Gastrocnemius medialis (tissue), 4 donors: ENCODE results near the gene EDNRA. TPM values are rescaled to one million over a fixed set of nuclear protein-coding genes. Genes with fewer than 3 reads are reported as not detected.

ENCODE experiments used
- ATAC-seq, 2 donors: fragments of 150-250 bp; one replicate each; pipeline ENCODE4 v1.9.1; 2016
- DNase-seq, 2 donors: peaks; one replicate each; pipeline ENCODE4 v3.0.0-alpha.2; 2019
- H3K27ac ChIP-seq, 4 donors: fragments of 200-600 bp; sonication (generic); 1 replicate in 1 of 4; 2 replicates in 3 of 4; pipeline ENCODE4 v1.5.1; 2016 to 2018; ENCODE audit warnings: mild to moderate bottlenecking in 2 of 4, moderate library complexity in 1 of 4
- H3K27me3 ChIP-seq, 3 donors: fragments of 200-600 bp; sonication (generic) in 2 of 3; 1 replicate in 1 of 3; 2 replicates in 2 of 3; pipeline versions ENCODE4 v1.5.1 to v1.6.0; 2016 to 2019; ENCODE audit warnings: mild to moderate bottlenecking in 1 of 3, moderate library complexity in 1 of 3
- H3K36me3 ChIP-seq, 2 donors: fragments of 200-600 bp; sonication (generic) in 1 of 2; one replicate each; pipeline ENCODE4 v1.5.1; 2017 to 2018
- H3K4me1 ChIP-seq, 2 donors: fragments of 200-600 bp; sonication (generic) in 1 of 2; one replicate each; pipeline ENCODE4 v1.5.1; 2016 to 2017; ENCODE audit warnings: mild to moderate bottlenecking in 2 of 2
- H3K4me3 ChIP-seq, 4 donors: fragments of 200-600 bp; sonication (generic) in 3 of 4; 1 replicate in 1 of 4; 2 replicates in 3 of 4; pipeline ENCODE4 v1.5.1; 2016 to 2019; ENCODE audit warnings: mild to moderate bottlenecking in 2 of 4
- H3K9me3 ChIP-seq, 3 donors: fragments of 200-600 bp; sonication (generic) in 2 of 3; 1 replicate in 1 of 3; 2 replicates in 2 of 3; pipeline ENCODE4 v1.5.1; 2016 to 2019
- POLR2A ChIP-seq, 2 donors: fragments of 450-650 bp; IDR thresholded peaks; one replicate each; pipeline ENCODE4 v1.6.1; 2017; ENCODE audit warnings: antibody characterized with exemption in 2 of 2, mild to moderate bottlenecking in 2 of 2, moderate library complexity in 2 of 2
- in situ Hi-C, 4 donors: fragments of 200-750 bp; cut with MboI; loops; one replicate each; pipeline versions ENCODE4 v1.15.0 to v1.8.0; 2017; ENCODE audit warnings: low sequenced_read_pairs in 4 of 4
- intact Hi-C: fragments of 100-400 bp; cut with DNase I; formaldehyde crosslinking; loops from one replicate; pipeline ENCODE4 v1.15.1; 2023; ENCODE audit warnings: low total_unique reads
- total RNA-seq, 4 donors: library from RNA; depleted of rRNA; stranded (reverse); fragments of >200 nt; gene quantifications; one replicate each; pipeline versions ENCODE4 v1.1.0 to v1.2.3, GENCODE V29; 2016
- TF ChIP-seq, protein P1 (sequence below), 5 experiments: fragments of 450-650 bp in 3 of 5; fragments of 200-600 bp in 2 of 5; sonication (generic) in 2 of 5; IDR thresholded peaks in 4 of 5; conservative IDR thresholded peaks in 1 of 5; 1 replicate in 4 of 5; 2 replicates in 1 of 5; pipeline ENCODE4 v1.5.1; 2016 to 2019; ENCODE audit warnings: antibody characterized with exemption in 5 of 5, mild to moderate bottlenecking in 3 of 5, moderate library complexity in 3 of 5

Gene EDNRA
- total RNA-seq, 4 donors from 2014 or later: 1.4 to 8.4 (median 2.6) TPM

DNA sequence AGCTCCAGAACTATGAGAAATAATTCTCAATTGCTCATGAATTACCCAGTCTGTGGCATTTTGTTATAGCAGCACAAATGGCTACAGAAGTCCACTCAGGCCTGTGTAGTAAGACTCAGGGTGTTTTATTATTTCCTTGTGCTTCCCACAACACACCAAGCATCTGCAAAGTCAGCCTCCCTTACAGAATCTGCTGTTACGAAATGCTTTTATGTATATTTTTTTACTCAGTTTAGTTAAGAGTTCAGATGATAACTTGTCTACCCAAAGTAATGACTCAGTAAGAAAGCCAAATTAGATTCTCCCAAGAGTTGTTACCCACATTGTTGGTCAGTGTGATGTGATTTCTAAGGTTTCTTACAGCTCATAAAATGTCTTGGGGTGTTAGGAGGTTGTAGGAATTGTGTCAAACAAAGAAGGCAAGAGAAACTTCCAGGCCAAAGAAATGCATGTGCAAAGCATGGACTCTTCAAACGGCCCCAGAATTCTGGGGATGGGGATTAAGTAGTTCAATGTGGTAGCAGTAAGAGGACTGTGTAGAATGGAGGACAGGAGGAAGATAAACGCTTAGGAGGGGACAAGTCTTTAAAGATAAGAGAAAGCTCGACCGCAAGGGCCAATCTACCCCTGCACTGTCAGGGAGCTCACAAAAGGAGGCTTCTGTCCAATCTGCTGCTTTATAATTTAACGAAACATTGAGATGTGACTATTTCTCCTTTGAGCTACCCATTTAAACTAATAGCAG lies 100.9 kb downstream of the EDNRA start:
- no peak for ATAC-seq
- no peak for TF ChIP-seq POLR2A (IDR thresholded peaks at IDR 0.05)
- TF ChIP-seq, protein P1, sequence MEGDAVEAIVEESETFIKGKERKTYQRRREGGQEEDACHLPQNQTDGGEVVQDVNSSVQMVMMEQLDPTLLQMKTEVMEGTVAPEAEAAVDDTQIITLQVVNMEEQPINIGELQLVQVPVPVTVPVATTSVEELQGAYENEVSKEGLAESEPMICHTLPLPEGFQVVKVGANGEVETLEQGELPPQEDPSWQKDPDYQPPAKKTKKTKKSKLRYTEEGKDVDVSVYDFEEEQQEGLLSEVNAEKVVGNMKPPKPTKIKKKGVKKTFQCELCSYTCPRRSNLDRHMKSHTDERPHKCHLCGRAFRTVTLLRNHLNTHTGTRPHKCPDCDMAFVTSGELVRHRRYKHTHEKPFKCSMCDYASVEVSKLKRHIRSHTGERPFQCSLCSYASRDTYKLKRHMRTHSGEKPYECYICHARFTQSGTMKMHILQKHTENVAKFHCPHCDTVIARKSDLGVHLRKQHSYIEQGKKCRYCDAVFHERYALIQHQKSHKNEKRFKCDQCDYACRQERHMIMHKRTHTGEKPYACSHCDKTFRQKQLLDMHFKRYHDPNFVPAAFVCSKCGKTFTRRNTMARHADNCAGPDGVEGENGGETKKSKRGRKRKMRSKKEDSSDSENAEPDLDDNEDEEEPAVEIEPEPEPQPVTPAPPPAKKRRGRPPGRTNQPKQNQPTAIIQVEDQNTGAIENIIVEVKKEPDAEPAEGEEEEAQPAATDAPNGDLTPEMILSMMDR (IDR thresholded peaks at IDR 0.05 in 4 of 5, conservative IDR thresholded peaks at IDR 0.05 in 1 of 5): no peak
- no peaks in the 10 kb centered on the region for H3K27me3 ChIP-seq
- in situ Hi-C loops (loop anchor here in 3 of 4 donors (25.0 kb wide), 3 partner anchors 419 to 569 kb away; no protein-coding TSS in a partner anchor), intact Hi-C loops (no loop called here)
- no peak overlapping the region for H3K4me3 ChIP-seq
- no peak for DNase-seq
- no peaks in the 10 kb centered on the region for H3K4me1 ChIP-seq
- H3K36me3 ChIP-seq: no peaks in the 10 kb centered on the region
- no peak overlapping the region for H3K27ac ChIP-seq
- no peaks in the 10 kb centered on the region for H3K9me3 ChIP-seq

DNA sequence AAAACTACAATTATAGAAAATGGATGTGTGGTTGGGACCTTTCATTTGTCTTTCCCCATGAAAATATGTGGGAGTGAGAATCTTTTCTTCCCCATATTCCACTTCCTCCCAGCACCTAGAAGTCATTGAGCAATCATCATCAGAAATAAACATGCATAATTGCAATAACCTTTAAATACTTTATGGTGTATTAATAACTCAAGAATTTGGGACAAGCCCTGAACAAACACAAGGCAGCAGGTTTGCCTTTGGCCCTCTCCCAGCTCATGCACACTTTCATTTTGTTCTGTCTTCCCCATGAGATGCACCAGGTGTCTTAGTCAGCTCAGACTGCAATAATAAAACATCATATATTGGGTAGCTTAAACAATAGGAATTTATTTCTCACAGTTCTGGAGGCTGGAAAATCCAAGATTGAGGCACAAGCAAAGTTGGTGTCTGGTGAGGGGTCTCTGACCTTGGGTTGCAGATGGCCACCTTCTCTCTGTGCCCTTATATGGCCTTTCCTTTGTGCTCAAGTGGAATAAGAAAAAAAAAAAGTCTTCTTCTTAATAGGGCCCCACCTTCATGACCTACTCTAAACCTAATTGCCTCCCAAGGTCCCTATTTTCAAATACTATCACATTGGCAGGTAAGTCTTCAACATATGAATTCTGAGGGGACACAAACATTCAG lies 101.6 kb downstream of the EDNRA start:
- Histone ChIP-seq H3K27ac (no peak overlapping the region), H3K36me3 (no peaks in the 10 kb centered on the region), H3K9me3 (no peaks in the 10 kb centered on the region), H3K27me3 (no peaks in the 10 kb centered on the region), H3K4me1 (no peaks in the 10 kb centered on the region), H3K4me3 (no peak overlapping the region)
- in situ Hi-C loops: loop anchor here in 3 of 4 donors (25.0 kb wide), 3 partner anchors 420 to 570 kb away; no protein-coding TSS in a partner anchor
- intact Hi-C loops: no loop called here
- ATAC-seq (no peak), DNase-seq (no peak)
- TF ChIP-seq, protein P1 (IDR thresholded peaks at IDR 0.05 in 4 of 5, conservative IDR thresholded peaks at IDR 0.05 in 1 of 5): no peak
- TF ChIP-seq POLR2A (IDR thresholded peaks at IDR 0.05): no peak

DNA sequence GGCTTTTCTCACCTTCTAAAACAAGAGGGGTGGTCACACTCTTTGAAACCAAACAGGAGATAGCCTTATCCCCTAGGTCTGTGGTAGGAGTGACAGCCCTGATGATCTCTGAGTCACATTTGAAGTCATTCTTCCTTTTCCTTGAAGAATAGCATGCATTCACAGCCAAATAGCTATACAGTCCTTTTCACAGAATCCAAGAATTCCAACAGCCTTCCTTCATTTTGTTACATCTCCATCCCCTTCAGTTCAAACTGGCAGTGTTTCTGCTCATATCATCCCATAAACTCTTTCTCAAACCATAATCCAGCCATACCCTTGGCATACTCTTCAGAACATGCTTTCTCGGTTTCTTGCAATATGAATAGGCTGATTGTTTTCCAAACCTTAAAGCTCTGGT lies 103.0 kb downstream of the EDNRA start:
- no peaks in the 10 kb centered on the region for H3K36me3 ChIP-seq
- H3K4me1 ChIP-seq: no peaks in the 10 kb centered on the region
- DNase-seq (no peak), ATAC-seq (no peak)
- H3K4me3 ChIP-seq: no peak overlapping the region
- TF ChIP-seq POLR2A (IDR thresholded peaks at IDR 0.05): no peak
- TF ChIP-seq, protein P1 (IDR thresholded peaks at IDR 0.05 in 4 of 5, conservative IDR thresholded peaks at IDR 0.05 in 1 of 5): no peak
- no peak overlapping the region for H3K27ac ChIP-seq
- H3K27me3 ChIP-seq: no peaks in the 10 kb centered on the region
- no peaks in the 10 kb centered on the region for H3K9me3 ChIP-seq
- intact Hi-C loops: no loop called here
- in situ Hi-C loops: loop anchor here in 3 of 4 donors (25.0 kb wide), 3 partner anchors 422 to 572 kb away; no protein-coding TSS in a partner anchor

DNA sequence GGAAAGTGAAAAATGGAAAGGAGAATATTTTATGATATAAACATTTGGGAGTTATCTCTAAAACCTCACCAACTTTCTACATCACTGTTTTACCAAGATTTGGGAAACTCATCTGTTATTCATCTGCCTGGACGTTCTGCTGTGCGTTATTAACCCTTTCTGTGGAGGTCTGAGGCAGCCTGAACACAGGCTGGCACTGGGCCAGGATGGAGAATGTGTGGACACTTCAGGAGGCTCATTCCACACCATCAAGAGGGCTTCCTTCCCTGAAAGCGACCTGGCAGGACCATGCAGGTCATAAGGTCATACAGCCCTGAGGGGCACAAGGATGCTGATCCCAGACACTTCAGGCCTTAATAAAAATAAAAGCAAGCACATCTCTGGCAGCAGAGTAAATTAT lies 105.1 kb downstream of the EDNRA start:
- DNase-seq (no peak), ATAC-seq (no peak)
- intact Hi-C loops: no loop called here
- TF ChIP-seq POLR2A (IDR thresholded peaks at IDR 0.05): no peak
- TF ChIP-seq, protein P1 (IDR thresholded peaks at IDR 0.05 in 4 of 5, conservative IDR thresholded peaks at IDR 0.05 in 1 of 5): no peak
- Histone ChIP-seq H3K36me3 (no peaks in the 10 kb centered on the region), H3K27me3 (no peaks in the 10 kb centered on the region), H3K4me1 (no peaks in the 10 kb centered on the region), H3K4me3 (no peak overlapping the region), H3K27ac (no peak overlapping the region), H3K9me3 (no peaks in the 10 kb centered on the region)
- in situ Hi-C loops: loop anchor here in 3 of 4 donors (25.0 kb wide), 3 partner anchors 424 to 574 kb away; no protein-coding TSS in a partner anchor
